ENCODE data around the gene KCNT1. TPM values are rescaled to one million over a fixed set of nuclear protein-coding genes. Genes with fewer than 3 reads are reported as not detected.

KCNT1 gene
- total RNA-seq, 1 donor from 2014 or later = not detected

- Mint-ChIP-seq H3K9me3 (no peaks in the 10 kb centered on the region), H3K27me3 (ENCODE audit: low read depth) (no peaks in the 10 kb centered on the region), H3K36me3 (ENCODE audit: low read depth) (no peaks in the 10 kb centered on the region), H3K4me1 (ENCODE audit: low read depth) (no peaks in the 10 kb centered on the region), H3K27ac (no peak overlapping the region), H3K4me3 (ENCODE audit: low read depth) (no peak overlapping the region)
- no peak for DNase-seq (ENCODE audit: low spot score)
- intact Hi-C loops (cut with micrococcal nuclease) = no loop called here
These were observed 48.8 kb downstream of the KCNT1 start for GRCh38 chr9:135750786-135751185.

GRCh38 chr9:135751501-135751900 lies 49.5 kb downstream of the KCNT1 start:
- H3K4me3 Mint-ChIP-seq (ENCODE audit: low read depth) = no peak overlapping the region
- intact Hi-C loops (cut with micrococcal nuclease) = no loop called here
- no peak for DNase-seq (ENCODE audit: low spot score)
- no peaks in the 10 kb centered on the region for H3K36me3 Mint-ChIP-seq (ENCODE audit: low read depth)
- H3K9me3 Mint-ChIP-seq = no peaks in the 10 kb centered on the region
- no peak overlapping the region for H3K27ac Mint-ChIP-seq
- H3K4me1 Mint-ChIP-seq (ENCODE audit: low read depth) = no peaks in the 10 kb centered on the region
- H3K27me3 Mint-ChIP-seq (ENCODE audit: low read depth) = no peaks in the 10 kb centered on the region

- DNase-seq (ENCODE audit: low spot score) = no peak
- Mint-ChIP-seq H3K4me1 (ENCODE audit: low read depth) (no peaks in the 10 kb centered on the region), H3K36me3 (ENCODE audit: low read depth) (no peaks in the 10 kb centered on the region), H3K4me3 (ENCODE audit: low read depth) (no peak overlapping the region), H3K27me3 (ENCODE audit: low read depth) (no peaks in the 10 kb centered on the region), H3K27ac (no peak overlapping the region), H3K9me3 (no peaks in the 10 kb centered on the region)
- intact Hi-C loops (cut with micrococcal nuclease) = no loop called here
These were observed 50.6 kb downstream of the KCNT1 start for GRCh38 chr9:135752281-135753204.

GRCh38 chr9:135753391-135754105 lies 51.6 kb downstream of the KCNT1 start:
- Mint-ChIP-seq H3K27ac (no peak overlapping the region), H3K36me3 (ENCODE audit: low read depth) (no peaks in the 10 kb centered on the region), H3K4me3 (ENCODE audit: low read depth) (no peak overlapping the region), H3K4me1 (ENCODE audit: low read depth) (no peaks in the 10 kb centered on the region), H3K27me3 (ENCODE audit: low read depth) (no peaks in the 10 kb centered on the region), H3K9me3 (no peaks in the 10 kb centered on the region)
- DNase-seq (ENCODE audit: low spot score) = no peak
- intact Hi-C loops (cut with micrococcal nuclease) = no loop called here

GRCh38 chr9:135756576-135756975 lies 54.6 kb downstream of the KCNT1 start:
- Mint-ChIP-seq H3K4me3 (ENCODE audit: low read depth) (no peak overlapping the region), H3K27ac (no peak overlapping the region), H3K36me3 (ENCODE audit: low read depth) (no peaks in the 10 kb centered on the region), H3K27me3 (ENCODE audit: low read depth) (no peaks in the 10 kb centered on the region), H3K9me3 (no peaks in the 10 kb centered on the region), H3K4me1 (ENCODE audit: low read depth) (no peaks in the 10 kb centered on the region)
- intact Hi-C loops (cut with micrococcal nuclease) = no loop called here
- no peak for DNase-seq (ENCODE audit: low spot score)

GRCh38 chr9:135757356-135757755 lies 55.4 kb downstream of the KCNT1 start:
- intact Hi-C loops (cut with micrococcal nuclease) = no loop called here
- Mint-ChIP-seq H3K27me3 (ENCODE audit: low read depth) (no peaks in the 10 kb centered on the region), H3K36me3 (ENCODE audit: low read depth) (no peaks in the 10 kb centered on the region), H3K4me1 (ENCODE audit: low read depth) (no peaks in the 10 kb centered on the region), H3K4me3 (ENCODE audit: low read depth) (no peak overlapping the region), H3K9me3 (no peaks in the 10 kb centered on the region), H3K27ac (no peak overlapping the region)
- DNase-seq (ENCODE audit: low spot score) = no peak

- H3K4me1 Mint-ChIP-seq (ENCODE audit: low read depth) = no peaks in the 10 kb centered on the region
- H3K9me3 Mint-ChIP-seq = no peaks in the 10 kb centered on the region
- H3K27me3 Mint-ChIP-seq (ENCODE audit: low read depth) = no peaks in the 10 kb centered on the region
- H3K27ac Mint-ChIP-seq = no peak overlapping the region
- DNase-seq (ENCODE audit: low spot score) = no peak
- H3K4me3 Mint-ChIP-seq (ENCODE audit: low read depth) = no peak overlapping the region
- no peaks in the 10 kb centered on the region for H3K36me3 Mint-ChIP-seq (ENCODE audit: low read depth)
- intact Hi-C loops (cut with micrococcal nuclease) = no loop called here
These were observed 56.1 kb downstream of the KCNT1 start for GRCh38 chr9:135758056-135758455.

- Mint-ChIP-seq H3K36me3 (ENCODE audit: low read depth) (no peaks in the 10 kb centered on the region), H3K27me3 (ENCODE audit: low read depth) (no peaks in the 10 kb centered on the region), H3K27ac (no peak overlapping the region), H3K9me3 (no peaks in the 10 kb centered on the region), H3K4me1 (ENCODE audit: low read depth) (no peaks in the 10 kb centered on the region), H3K4me3 (ENCODE audit: low read depth) (no peak overlapping the region)
- DNase-seq (ENCODE audit: low spot score) = no peak
- intact Hi-C loops (cut with micrococcal nuclease) = no loop called here
These were observed 56.9 kb downstream of the KCNT1 start for GRCh38 chr9:135758870-135759269.

GRCh38 chr9:135759676-135760300 lies 57.8 kb downstream of the KCNT1 start:
- DNase-seq (ENCODE audit: low spot score) = no peak

GRCh38 chr9:135760465-135760864 lies 58.5 kb downstream of the KCNT1 start:
- Mint-ChIP-seq H3K36me3 (ENCODE audit: low read depth) (no peaks in the 10 kb centered on the region), H3K4me3 (ENCODE audit: low read depth) (no peak overlapping the region), H3K27me3 (ENCODE audit: low read depth) (no peaks in the 10 kb centered on the region), H3K9me3 (no peaks in the 10 kb centered on the region), H3K4me1 (ENCODE audit: low read depth) (no peaks in the 10 kb centered on the region), H3K27ac (no peak overlapping the region)
- no peak for DNase-seq (ENCODE audit: low spot score)
- intact Hi-C loops (cut with micrococcal nuclease) = no loop called here

More at GRCh38 chr9:135759676-135760300, 57.8 kb downstream of the KCNT1 start:
- Mint-ChIP-seq H3K27me3 (ENCODE audit: low read depth) (no peaks in the 10 kb centered on the region), H3K36me3 (ENCODE audit: low read depth) (no peaks in the 10 kb centered on the region), H3K9me3 (no peaks in the 10 kb centered on the region), H3K27ac (no peak overlapping the region), H3K4me3 (ENCODE audit: low read depth) (no peak overlapping the region), H3K4me1 (ENCODE audit: low read depth) (no peaks in the 10 kb centered on the region)
- intact Hi-C loops (cut with micrococcal nuclease) = no loop called here

GRCh38 chr9:135761150-135761844 lies 59.3 kb downstream of the KCNT1 start:
- intact Hi-C loops (cut with micrococcal nuclease) = no loop called here
- Mint-ChIP-seq H3K27me3 (ENCODE audit: low read depth) (no peaks in the 10 kb centered on the region), H3K27ac (no peak overlapping the region), H3K36me3 (ENCODE audit: low read depth) (no peaks in the 10 kb centered on the region), H3K4me3 (ENCODE audit: low read depth) (no peak overlapping the region), H3K4me1 (ENCODE audit: low read depth) (no peaks in the 10 kb centered on the region), H3K9me3 (no peaks in the 10 kb centered on the region)
- DNase-seq (ENCODE audit: low spot score) = no peak

- H3K27ac Mint-ChIP-seq = no peak overlapping the region
- no peak for DNase-seq (ENCODE audit: low spot score)
- no peaks in the 10 kb centered on the region for H3K9me3 Mint-ChIP-seq
- no peaks in the 10 kb centered on the region for H3K27me3 Mint-ChIP-seq (ENCODE audit: low read depth)
- no peak overlapping the region for H3K4me3 Mint-ChIP-seq (ENCODE audit: low read depth)
- H3K4me1 Mint-ChIP-seq (ENCODE audit: low read depth) = no peaks in the 10 kb centered on the region
- H3K36me3 Mint-ChIP-seq (ENCODE audit: low read depth) = no peaks in the 10 kb centered on the region
- intact Hi-C loops (cut with micrococcal nuclease) = no loop called here
These were observed 59.8 kb downstream of the KCNT1 start for GRCh38 chr9:135761845-135762168.
